HG03460 (cell line): Measurements from ENCODE around the gene HNRNPUL1.
"Not testable (repeated sequence)": the region's sequence is repeated elsewhere in the genome, so short reads cannot be mapped to it uniquely, and the experiment has no call there.

Experiments used
- ATAC-seq: cut with Tn5 transposase; IDR thresholded peaks from one replicate; pipeline ENCODE4 v1.9.1; 2021; ENCODE audit not compliant: unreplicated experiment

Gene HNRNPUL1

GRCh38 chr19:41273076-41273475 is 8.9 kb downstream of the HNRNPUL1 start:
- ATAC-seq: no peak

DNA sequence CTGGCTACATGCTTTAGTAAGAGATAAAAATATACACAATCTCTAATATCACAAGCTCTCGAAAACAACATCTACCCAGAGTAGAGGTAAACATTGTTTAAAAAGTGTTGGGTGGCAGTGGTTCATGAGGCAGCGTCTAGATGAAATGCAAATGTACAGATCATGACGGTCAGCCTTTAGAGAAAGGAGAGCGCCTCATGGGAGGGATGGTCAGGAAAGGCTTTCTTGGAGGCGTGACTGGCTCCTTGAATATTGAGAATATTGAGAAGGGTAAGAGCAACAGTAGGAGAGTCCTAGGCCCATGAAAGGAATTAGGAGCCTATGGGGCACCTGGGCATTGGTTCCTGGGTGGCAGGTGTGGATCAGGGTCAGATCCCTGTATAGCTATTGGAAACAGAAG is 10.6 kb downstream of the HNRNPUL1 start:
- no peak for ATAC-seq

DNA sequence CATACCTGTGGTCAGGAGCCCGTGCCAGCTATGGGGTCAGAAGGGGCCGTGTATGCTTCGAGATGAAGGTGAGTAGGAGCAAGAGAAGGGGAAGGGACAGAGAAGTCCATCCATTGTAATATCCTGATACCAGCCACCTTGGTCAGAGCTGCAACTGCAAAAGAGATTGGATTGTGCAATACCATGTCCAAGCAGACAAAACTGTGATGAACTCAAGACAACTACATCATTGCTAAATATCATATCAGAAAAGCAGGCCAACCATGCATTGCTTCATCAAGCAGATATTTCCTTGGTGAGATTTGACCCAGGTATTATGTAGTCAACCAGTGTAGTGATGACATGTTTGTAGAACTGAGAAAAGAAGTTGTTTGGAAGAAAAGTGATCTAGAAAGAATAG is 12.1 kb downstream of the HNRNPUL1 start:
- no peak for ATAC-seq

- no peak for ATAC-seq
Observed at GRCh38 chr19:41278478-41278877, 14.3 kb downstream of the HNRNPUL1 start.

DNA sequence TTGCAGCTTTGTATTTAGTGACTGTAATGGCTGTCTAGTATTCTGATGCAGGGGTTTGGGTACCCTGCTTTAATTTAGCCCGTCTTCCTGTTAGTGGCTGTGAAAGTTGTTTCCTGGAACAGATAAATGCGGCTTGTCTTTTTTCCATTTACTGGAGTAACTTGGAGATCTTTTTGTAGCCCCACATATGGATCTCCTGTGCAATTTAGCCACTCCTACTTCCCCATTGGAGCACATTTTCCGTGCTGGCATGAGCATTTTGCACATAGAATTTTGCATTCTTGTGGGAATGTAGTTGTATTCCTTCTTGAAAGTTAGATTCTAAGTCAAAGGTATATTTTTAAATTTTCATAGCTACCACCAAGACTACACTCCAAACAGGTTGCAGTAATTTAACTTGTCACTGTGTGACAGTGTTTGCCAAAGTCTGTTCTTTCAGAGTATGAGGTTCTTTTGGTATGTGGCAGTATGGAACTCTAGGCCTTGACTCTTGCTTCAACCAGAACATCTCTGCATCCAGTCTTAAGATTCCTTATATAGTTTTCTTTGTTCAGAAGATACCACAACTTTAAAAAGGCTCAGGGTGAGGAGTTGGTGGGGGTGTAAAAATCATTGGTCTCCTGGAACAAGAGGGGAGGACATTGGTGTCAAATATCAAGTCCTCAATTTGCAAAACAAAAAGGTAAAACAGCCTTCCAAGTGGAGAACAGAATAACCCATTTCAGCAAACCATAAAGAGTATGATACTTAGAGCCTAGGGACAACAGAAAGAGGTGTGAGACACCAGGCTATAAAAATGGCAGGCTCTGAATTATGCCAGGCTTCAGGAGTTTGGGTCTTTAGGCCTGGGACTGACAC is 24.7 kb downstream of the HNRNPUL1 start:
- ATAC-seq: no peak

DNA sequence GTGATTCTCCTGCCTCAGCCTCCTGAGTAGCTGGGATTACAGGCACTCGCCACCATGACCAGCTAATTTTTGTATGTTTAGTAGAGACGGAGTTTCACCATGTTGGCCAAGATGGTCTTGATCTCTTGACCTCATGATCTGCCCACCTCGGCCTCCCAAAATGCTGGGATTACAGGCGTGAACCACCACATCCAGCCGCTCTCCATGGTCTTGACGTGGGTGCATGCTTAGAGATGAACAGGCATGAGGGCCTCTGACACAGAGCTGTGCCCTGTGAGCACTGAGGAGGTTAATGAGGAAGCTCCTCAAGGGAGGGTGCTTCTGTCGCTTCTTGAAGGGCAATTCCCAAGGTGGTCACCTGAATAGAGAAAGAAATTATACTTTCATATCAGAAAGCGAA is 25.6 kb downstream of the HNRNPUL1 start:
- ATAC-seq: not testable (repeated sequence)

DNA sequence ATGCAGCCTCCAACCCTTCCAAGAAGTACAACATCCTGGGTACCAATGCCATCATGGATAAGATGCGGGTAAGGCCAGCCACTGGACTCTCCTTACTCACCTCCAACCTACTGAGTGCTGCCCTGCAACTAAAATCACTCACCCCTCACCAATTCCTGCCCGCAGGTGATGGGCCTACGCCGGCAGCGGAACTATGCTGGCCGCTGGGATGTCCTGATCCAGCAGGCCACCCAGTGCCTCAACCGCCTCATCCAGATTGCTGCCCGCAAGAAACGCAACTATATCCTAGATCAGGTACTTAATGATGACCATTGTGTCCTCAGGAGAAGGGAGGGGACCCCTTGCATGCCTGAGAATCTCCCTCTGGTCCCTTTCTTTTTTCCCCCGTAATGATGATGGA is 30.2 kb downstream of the HNRNPUL1 start:
- ATAC-seq: no peak

DNA sequence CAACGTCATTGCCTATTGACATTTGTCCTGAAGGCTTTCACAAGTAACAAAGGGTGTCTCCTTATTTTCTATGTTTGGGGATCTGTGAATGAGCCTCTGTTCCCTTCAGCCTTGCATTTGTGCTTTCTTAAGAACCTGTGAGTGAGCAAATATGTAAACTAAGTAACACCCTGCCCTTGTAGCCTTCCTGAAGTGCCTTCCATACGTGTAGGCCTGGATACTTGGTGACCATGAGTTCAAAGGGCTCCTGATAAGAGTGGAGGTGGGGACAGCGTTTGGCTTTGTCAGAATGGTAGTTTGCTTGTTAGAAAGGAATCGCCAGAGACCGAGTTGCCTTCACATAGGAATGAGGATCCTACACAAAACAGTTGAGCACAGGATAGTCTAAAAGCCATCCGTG is 31.3 kb downstream of the HNRNPUL1 start:
- no peak for ATAC-seq

- ATAC-seq: no peak
Observed at GRCh38 chr19:41296433-41296871, 32.3 kb downstream of the HNRNPUL1 start.

DNA sequence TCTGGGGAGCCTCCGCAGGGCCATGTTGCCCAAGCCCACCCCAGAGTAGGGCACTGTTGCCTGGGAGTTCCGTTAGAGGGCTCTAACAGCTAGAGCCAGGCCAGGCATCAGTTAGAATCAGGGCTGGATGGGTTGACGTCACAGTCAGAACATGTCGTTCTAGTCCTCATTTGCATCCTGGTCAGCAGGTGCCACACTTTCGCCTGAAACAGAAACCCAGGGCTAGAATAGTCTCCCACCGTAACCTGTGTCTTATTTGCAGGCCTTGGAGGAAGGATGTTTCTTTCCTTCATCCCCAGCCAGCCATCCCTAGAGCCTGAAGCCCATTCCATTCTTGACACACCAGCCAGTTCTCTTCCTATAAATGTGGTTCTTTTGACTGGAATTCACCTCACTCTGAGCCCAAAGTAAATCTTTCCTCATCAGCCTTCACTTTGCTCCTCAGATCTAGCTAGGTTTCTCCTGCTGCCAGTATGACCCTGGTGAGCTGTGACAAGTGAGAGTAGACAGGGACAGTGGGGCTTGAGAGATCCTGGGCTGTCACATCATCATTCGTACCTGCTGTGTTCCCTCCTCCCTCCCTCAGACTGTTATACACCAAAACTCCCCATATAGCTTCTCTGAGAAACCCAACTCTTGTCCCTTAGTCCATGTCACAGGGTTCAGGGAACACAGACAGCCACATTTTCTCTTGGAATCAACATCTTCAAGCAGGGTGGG is 33.6 kb downstream of the HNRNPUL1 start:
- peak; percentile 62 for ATAC-seq

- no peak for ATAC-seq
Observed at GRCh38 chr19:41298348-41298964, 34.3 kb downstream of the HNRNPUL1 start.

DNA sequence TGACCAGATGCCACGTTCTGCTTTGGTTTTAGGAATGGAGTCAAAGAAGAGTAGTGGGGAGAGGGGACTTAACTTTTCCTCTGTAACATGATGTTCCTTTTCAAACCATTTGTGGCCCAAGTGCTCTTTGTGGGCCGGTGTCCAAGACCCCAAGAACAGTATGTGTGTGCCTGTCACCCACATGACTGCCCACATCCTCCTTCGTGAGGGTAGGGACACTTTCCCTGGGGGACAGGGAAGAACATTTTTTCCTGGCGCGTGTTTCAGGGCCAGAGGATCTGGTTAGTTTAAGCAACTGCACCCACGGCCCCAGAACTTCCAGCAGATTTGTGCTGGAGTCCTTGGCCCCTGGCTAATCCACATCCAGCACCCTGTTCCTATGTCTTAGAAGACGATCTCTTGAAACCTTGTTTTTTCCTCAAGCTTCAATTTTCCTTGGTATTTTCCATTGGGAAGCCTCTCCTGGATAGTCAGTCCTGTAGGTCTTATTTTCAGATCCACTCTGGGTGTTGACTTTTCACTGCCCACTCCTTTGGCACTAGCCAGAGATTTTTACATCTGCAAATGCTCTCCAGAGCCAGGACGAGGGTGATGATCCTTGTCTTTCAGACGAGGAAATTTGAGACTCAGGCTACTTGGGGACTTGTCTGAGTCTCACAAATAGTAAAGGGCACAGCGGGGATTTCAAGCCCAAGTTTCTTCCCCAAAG is 35.0 kb downstream of the HNRNPUL1 start:
- no peak for ATAC-seq

GRCh38 chr19:41299755-41300089 is 35.5 kb downstream of the HNRNPUL1 start:
- no peak for ATAC-seq

- ATAC-seq: no peak
Observed at GRCh38 chr19:41300555-41300954, 36.4 kb downstream of the HNRNPUL1 start.

- peak; percentile 50 for ATAC-seq
Observed at GRCh38 chr19:41302624-41303351, 38.6 kb downstream of the HNRNPUL1 start.

DNA sequence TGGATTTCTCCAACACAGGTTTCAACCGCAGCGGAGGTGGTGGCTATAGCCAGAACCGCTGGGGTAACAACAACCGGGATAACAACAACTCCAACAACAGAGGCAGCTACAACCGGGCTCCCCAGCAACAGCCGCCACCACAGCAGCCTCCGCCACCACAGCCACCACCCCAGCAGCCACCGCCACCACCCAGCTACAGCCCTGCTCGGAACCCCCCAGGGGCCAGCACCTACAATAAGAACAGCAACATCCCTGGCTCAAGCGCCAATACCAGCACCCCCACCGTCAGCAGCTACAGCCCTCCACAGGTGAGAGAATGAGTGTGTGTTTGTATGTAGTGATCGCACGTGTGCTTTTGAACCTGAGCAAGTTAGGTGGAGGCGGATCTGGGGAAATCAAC is 39.8 kb downstream of the HNRNPUL1 start:
- no peak for ATAC-seq

GRCh38 chr19:41304706-41305483 is 40.7 kb downstream of the HNRNPUL1 start:
- no peak for ATAC-seq

- ATAC-seq: no peak
Observed at GRCh38 chr19:41305927-41306793, 42.0 kb downstream of the HNRNPUL1 start.
